Measurements from ENCODE around the gene NHS. TPM values are rescaled to one million over a fixed set of nuclear protein-coding genes. Genes with fewer than 3 reads are reported as not detected.

The NHS gene
- total and polyA plus RNA-seq, 3 donors from 2014 or later, result 4.8 to 25.7 (median 21.8) TPM

GRCh38 chrX:17606231-17606630 is 231.2 kb downstream of the NHS start:
- intact Hi-C loops (cut with DNase I; ENCODE audit: low total_unique reads), result no loop called here
- no peak for DNase-seq
- Histone ChIP-seq H3K27ac (no peak overlapping the region), H3K4me1 (peaks cover 6% of the 10 kb centered on the region), H3K9me3 (no peaks in the 10 kb centered on the region), H3K4me3 (no peak overlapping the region), H3K36me3 (ENCODE audit: low read depth, missing control alignments) (no peaks in the 10 kb centered on the region), H3K27me3 (no peaks in the 10 kb centered on the region)
- no peak for TF ChIP-seq POLR2A (IDR thresholded peaks at IDR 0.05)
- TF ChIP-seq CTCF (IDR thresholded peaks at IDR 0.05), result no peak
- WGBS, 2 donors, result 55 to 56% methylated on average over 4 of the region's 4 CpGs

- 19 to 59% methylated on average over 2 of the region's 2 CpGs for WGBS, 2 donors
- intact Hi-C loops (cut with DNase I; ENCODE audit: low total_unique reads), result no loop called here
- H3K27ac ChIP-seq, result peak overlapping the region in 1 of 2 donors; percentile 50
Observed at GRCh38 chrX:17608888-17609287, 233.9 kb downstream of the NHS start.

GRCh38 chrX:17610788-17611187 is 235.8 kb downstream of the NHS start:
- no peak overlapping the region for H3K27ac ChIP-seq
- intact Hi-C loops (cut with DNase I; ENCODE audit: low total_unique reads), result no loop called here
- H3K9me3 ChIP-seq, result no peaks in the 10 kb centered on the region
- H3K4me3 ChIP-seq, result no peak overlapping the region
- no peaks in the 10 kb centered on the region for H3K27me3 ChIP-seq
- H3K4me1 ChIP-seq, result peaks cover 7% of the 10 kb centered on the region
- H3K36me3 ChIP-seq (ENCODE audit: low read depth, missing control alignments), result no peaks in the 10 kb centered on the region
- DNase-seq, result no peak
- WGBS, 2 donors, result 75 to 90% methylated on average over 5 of the region's 5 CpGs
- TF ChIP-seq POLR2A (IDR thresholded peaks at IDR 0.05), result no peak
- no peak for TF ChIP-seq CTCF (IDR thresholded peaks at IDR 0.05)

More at GRCh38 chrX:17608888-17609287, 233.9 kb downstream of the NHS start:
- H3K9me3 ChIP-seq, result no peaks in the 10 kb centered on the region
- no peaks in the 10 kb centered on the region for H3K36me3 ChIP-seq (ENCODE audit: low read depth, missing control alignments)
- no peak overlapping the region for H3K4me3 ChIP-seq
- TF ChIP-seq CTCF (IDR thresholded peaks at IDR 0.05) (no peak), POLR2A (IDR thresholded peaks at IDR 0.05) (no peak)
- no peak for DNase-seq
- H3K4me1 ChIP-seq, result peaks cover 4% of the 10 kb centered on the region
- H3K27me3 ChIP-seq, result no peaks in the 10 kb centered on the region

- TF ChIP-seq CTCF (IDR thresholded peaks at IDR 0.05) (no peak), POLR2A (IDR thresholded peaks at IDR 0.05) (no peak)
- H3K27me3 ChIP-seq, result no peaks in the 10 kb centered on the region
- H3K4me3 ChIP-seq, result no peak overlapping the region
- DNase-seq, result no peak
- H3K36me3 ChIP-seq (ENCODE audit: low read depth, missing control alignments), result no peaks in the 10 kb centered on the region
- 56 to 58% methylated on average over 4 to 5 of the region's 5 CpGs for WGBS, 2 donors
- intact Hi-C loops (cut with DNase I; ENCODE audit: low total_unique reads), result no loop called here
- H3K9me3 ChIP-seq, result no peaks in the 10 kb centered on the region
- H3K4me1 ChIP-seq, result peaks cover 5% of the 10 kb centered on the region
- H3K27ac ChIP-seq, result no peak overlapping the region
Observed at GRCh38 chrX:17613979-17614588, 239.1 kb downstream of the NHS start.

- Histone ChIP-seq H3K27ac (no peak overlapping the region), H3K9me3 (no peaks in the 10 kb centered on the region), H3K4me3 (no peak overlapping the region), H3K27me3 (no peaks in the 10 kb centered on the region), H3K36me3 (ENCODE audit: low read depth, missing control alignments) (no peaks in the 10 kb centered on the region), H3K4me1 (peaks cover 5% of the 10 kb centered on the region)
- 77 to 82% methylated on average over 9 of the region's 9 CpGs for WGBS, 2 donors
- intact Hi-C loops (cut with DNase I; ENCODE audit: low total_unique reads), result no loop called here
- DNase-seq, result no peak
- TF ChIP-seq POLR2A (IDR thresholded peaks at IDR 0.05) (no peak), CTCF (IDR thresholded peaks at IDR 0.05) (no peak)
Observed at GRCh38 chrX:17616936-17617335, 241.9 kb downstream of the NHS start.
